ENCODE data around the gene AUTS2. TPM values are rescaled to one million over a fixed set of nuclear protein-coding genes. Genes with fewer than 3 reads are reported as not detected.

Gene AUTS2
- polyA plus RNA-seq, 1 donor from 2014 or later = 8.9 TPM

- Mint-ChIP-seq H3K36me3 (no peaks in the 10 kb centered on the region), H3K9me3 (peaks cover 0 to 4% (median 2%) of the 10 kb centered on the region in 3 donors), H3K4me3 (no peak overlapping the region), H3K27ac (peak overlapping the region in 1 of 3 donors; percentile 47), H3K4me1 (no peaks in the 10 kb centered on the region), H3K27me3 (peaks cover 1% of the 10 kb centered on the region)
Observed at GRCh38 chr7:69710768-69711438, 112.6 kb downstream of the AUTS2 start.

DNA sequence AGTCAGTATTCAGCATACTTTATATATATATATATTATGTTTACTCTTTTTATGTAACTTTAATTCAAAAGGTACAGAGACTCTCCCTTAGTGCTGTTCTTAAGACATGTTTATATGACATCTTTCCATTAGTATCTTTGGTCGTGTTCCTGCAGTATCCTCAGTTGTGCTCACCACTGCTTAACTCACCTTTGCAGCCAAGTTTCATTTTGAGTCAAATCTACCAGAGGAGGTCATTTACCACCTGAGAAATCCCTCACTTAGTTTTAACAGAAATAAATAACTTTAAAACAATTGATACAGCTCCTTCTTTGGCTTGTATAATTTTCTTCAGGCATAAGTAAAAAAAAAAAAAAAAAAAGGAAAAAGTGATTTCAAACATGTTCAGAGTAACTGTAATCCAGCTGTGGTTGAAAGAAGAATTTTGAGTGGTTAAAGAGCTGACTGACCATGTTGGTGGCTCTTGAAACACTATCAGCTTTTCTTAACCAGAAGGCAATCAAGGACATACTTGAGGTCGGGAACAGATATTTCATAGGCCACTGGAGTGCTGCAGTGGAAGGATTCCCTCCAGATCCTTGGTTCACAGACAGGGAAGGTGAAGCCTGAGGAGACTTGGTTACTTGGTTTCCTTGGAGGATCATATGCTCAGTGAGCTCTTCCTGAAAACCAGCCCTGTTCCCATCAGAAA, 116.8 kb downstream of the AUTS2 start:
- H3K27me3 Mint-ChIP-seq = no peaks in the 10 kb centered on the region
- peaks cover 0 to 4% (median 2%) of the 10 kb centered on the region in 3 donors for H3K9me3 Mint-ChIP-seq
- H3K4me3 Mint-ChIP-seq = no peak overlapping the region
- H3K27ac Mint-ChIP-seq = no peak overlapping the region
- no peaks in the 10 kb centered on the region for H3K4me1 Mint-ChIP-seq
- no peaks in the 10 kb centered on the region for H3K36me3 Mint-ChIP-seq

DNA sequence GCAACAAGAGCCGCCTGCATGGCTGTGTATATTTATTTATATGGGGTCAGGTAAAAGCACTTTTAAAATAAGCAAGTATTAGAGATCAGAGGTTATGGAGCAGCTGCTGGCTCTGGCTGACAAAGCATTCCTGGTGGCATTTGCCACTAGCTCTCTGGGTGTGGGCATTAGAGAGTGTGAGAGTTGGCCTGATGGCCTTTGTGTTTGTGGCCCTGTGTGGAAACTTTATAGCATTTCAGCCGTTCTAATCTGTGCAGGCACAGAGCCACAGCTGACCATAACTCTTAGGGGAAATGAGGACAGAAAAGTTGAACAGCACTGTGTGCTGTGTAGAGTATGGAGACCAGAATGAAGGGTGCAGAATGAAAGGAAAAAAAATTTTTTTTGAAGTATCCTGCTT, 118.9 kb downstream of the AUTS2 start:
- no peaks in the 10 kb centered on the region for H3K4me1 Mint-ChIP-seq
- H3K4me3 Mint-ChIP-seq = no peak overlapping the region
- no peak overlapping the region for H3K27ac Mint-ChIP-seq
- peaks cover 0 to 4% (median 2%) of the 10 kb centered on the region in 3 donors for H3K9me3 Mint-ChIP-seq
- H3K36me3 Mint-ChIP-seq = no peaks in the 10 kb centered on the region
- H3K27me3 Mint-ChIP-seq = no peaks in the 10 kb centered on the region

DNA sequence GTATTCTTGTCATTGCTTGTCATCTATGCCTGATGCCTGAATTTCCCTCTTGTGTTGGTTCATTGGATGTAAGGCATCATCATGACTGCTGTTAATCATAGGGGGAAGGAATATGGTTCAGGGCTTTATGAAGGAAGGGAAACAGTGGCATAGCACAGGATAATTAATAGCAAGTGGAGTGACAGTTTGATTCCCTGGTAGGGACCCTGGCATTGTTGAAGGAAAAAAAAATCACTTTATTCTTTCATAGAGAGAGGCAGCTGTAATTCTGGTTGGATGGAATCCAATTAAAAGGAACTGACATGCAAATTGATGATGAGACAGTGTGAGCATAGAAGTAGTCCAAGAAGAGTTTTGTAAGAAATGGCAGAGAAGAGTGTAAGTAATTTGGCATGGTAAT, 121.4 kb downstream of the AUTS2 start:
- H3K27ac Mint-ChIP-seq = no peak overlapping the region
- H3K4me1 Mint-ChIP-seq = no peaks in the 10 kb centered on the region
- no peaks in the 10 kb centered on the region for H3K36me3 Mint-ChIP-seq

GRCh38 chr7:69722843-69723242, 124.6 kb downstream of the AUTS2 start:
- peaks cover 2 to 6% (median 2%) of the 10 kb centered on the region in 3 donors for H3K4me1 Mint-ChIP-seq
- H3K4me3 Mint-ChIP-seq = no peak overlapping the region
- H3K27me3 Mint-ChIP-seq = no peaks in the 10 kb centered on the region
- no peaks in the 10 kb centered on the region for H3K36me3 Mint-ChIP-seq
- no peak overlapping the region for H3K27ac Mint-ChIP-seq
- H3K9me3 Mint-ChIP-seq = peaks cover 0 to 8% (median 2%) of the 10 kb centered on the region in 3 donors

More for the DNA sequence above, 121.4 kb downstream of the AUTS2 start:
- peaks cover 0 to 2% (median 0%) of the 10 kb centered on the region in 3 donors for H3K9me3 Mint-ChIP-seq
- no peak overlapping the region for H3K4me3 Mint-ChIP-seq
- no peaks in the 10 kb centered on the region for H3K27me3 Mint-ChIP-seq

DNA sequence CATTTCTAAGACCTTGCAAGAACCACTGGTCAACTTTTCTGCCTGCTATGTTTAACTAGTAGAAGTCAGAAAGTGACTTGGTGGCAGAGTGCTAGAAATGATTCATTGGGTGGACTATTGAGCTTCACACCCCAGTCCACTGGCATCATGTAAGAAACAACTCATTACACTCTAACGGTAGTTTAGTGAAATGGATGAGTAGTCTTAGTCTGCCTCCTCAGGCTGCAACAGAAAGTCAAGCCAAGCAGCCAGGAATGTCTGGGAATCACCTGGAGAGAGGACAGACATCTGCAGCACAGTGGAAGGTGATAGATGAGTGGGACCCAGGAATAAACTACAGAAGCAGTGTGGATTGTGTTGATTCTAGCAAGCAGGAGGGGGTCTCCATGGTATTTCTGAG, 125.4 kb downstream of the AUTS2 start:
- Mint-ChIP-seq H3K4me3 (no peak overlapping the region), H3K4me1 (peaks cover 3 to 8% (median 5%) of the 10 kb centered on the region in 3 donors), H3K36me3 (no peaks in the 10 kb centered on the region), H3K9me3 (peaks cover 0 to 8% (median 2%) of the 10 kb centered on the region in 3 donors), H3K27me3 (no peaks in the 10 kb centered on the region), H3K27ac (no peak overlapping the region)

GRCh38 chr7:69728304-69728703, 130.0 kb downstream of the AUTS2 start:
- Mint-ChIP-seq H3K27me3 (no peaks in the 10 kb centered on the region), H3K27ac (no peak overlapping the region)

DNA sequence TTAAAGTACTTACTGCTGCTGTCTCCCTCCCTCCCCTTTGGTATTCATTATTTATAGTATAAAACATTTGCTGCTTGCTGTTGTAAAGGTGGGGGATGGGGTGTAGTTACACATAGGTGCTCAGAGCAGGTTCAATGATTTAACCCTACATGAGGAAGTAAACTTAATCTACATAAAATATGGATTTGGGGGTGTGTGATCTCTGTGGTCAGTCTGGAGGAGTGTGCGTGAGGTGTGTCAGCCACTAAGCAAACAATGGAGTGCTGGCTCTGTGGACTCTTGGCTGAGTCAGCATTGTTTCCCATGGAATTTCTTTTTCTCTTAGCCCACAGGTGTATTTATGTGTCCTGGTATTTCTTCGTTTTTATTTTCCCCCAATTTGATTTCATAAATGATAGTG, 133.9 kb downstream of the AUTS2 start:
- H3K4me1 Mint-ChIP-seq = peaks cover 3 to 5% (median 5%) of the 10 kb centered on the region in 3 donors
- H3K27ac Mint-ChIP-seq = no peak overlapping the region
- no peak overlapping the region for H3K4me3 Mint-ChIP-seq
- peaks cover 0 to 1% (median 0%) of the 10 kb centered on the region in 3 donors for H3K9me3 Mint-ChIP-seq
- peaks cover 4% of the 10 kb centered on the region for H3K27me3 Mint-ChIP-seq
- H3K36me3 Mint-ChIP-seq = no peaks in the 10 kb centered on the region

More at GRCh38 chr7:69728304-69728703, 130.0 kb downstream of the AUTS2 start:
- H3K4me1 Mint-ChIP-seq = peaks cover 3 to 8% (median 5%) of the 10 kb centered on the region in 3 donors
- peaks cover 0 to 8% (median 2%) of the 10 kb centered on the region in 3 donors for H3K9me3 Mint-ChIP-seq
- no peak overlapping the region for H3K4me3 Mint-ChIP-seq
- H3K36me3 Mint-ChIP-seq = no peaks in the 10 kb centered on the region

- H3K27me3 Mint-ChIP-seq = peaks cover 7% of the 10 kb centered on the region
- H3K27ac Mint-ChIP-seq = no peak overlapping the region
- peaks cover 0 to 1% (median 0%) of the 10 kb centered on the region in 3 donors for H3K9me3 Mint-ChIP-seq
- no peaks in the 10 kb centered on the region for H3K36me3 Mint-ChIP-seq
- H3K4me1 Mint-ChIP-seq = peaks cover 5 to 18% (median 16%) of the 10 kb centered on the region in 3 donors
- H3K4me3 Mint-ChIP-seq = no peak overlapping the region
Observed at GRCh38 chr7:69735582-69735981, 137.3 kb downstream of the AUTS2 start.

- Mint-ChIP-seq H3K9me3 (peaks cover 0 to 1% (median 0%) of the 10 kb centered on the region in 3 donors), H3K36me3 (no peaks in the 10 kb centered on the region), H3K4me1 (peaks cover 5 to 18% (median 16%) of the 10 kb centered on the region in 3 donors), H3K27ac (no peak overlapping the region), H3K27me3 (peaks cover 7% of the 10 kb centered on the region), H3K4me3 (no peak overlapping the region)
Observed at GRCh38 chr7:69736126-69736810, 138.0 kb downstream of the AUTS2 start.

GRCh38 chr7:69738396-69738951, 140.2 kb downstream of the AUTS2 start:
- no peaks in the 10 kb centered on the region for H3K36me3 Mint-ChIP-seq
- peaks cover 0 to 3% (median 0%) of the 10 kb centered on the region in 3 donors for H3K9me3 Mint-ChIP-seq
- H3K27me3 Mint-ChIP-seq = peaks cover 7% of the 10 kb centered on the region
- peak overlapping the region in 1 of 4 donors; percentile 46 for H3K4me3 Mint-ChIP-seq
- H3K4me1 Mint-ChIP-seq = peaks cover 9 to 18% (median 16%) of the 10 kb centered on the region in 3 donors
- no peak overlapping the region for H3K27ac Mint-ChIP-seq

- no peaks in the 10 kb centered on the region for H3K36me3 Mint-ChIP-seq
- H3K27ac Mint-ChIP-seq = no peak overlapping the region
- H3K4me3 Mint-ChIP-seq = no peak overlapping the region
- H3K27me3 Mint-ChIP-seq = peaks cover 7% of the 10 kb centered on the region
- H3K9me3 Mint-ChIP-seq = peaks cover 0 to 3% (median 0%) of the 10 kb centered on the region in 3 donors
- H3K4me1 Mint-ChIP-seq = peaks cover 9 to 18% (median 16%) of the 10 kb centered on the region in 3 donors
Observed at GRCh38 chr7:69739190-69739589, 140.9 kb downstream of the AUTS2 start.

DNA sequence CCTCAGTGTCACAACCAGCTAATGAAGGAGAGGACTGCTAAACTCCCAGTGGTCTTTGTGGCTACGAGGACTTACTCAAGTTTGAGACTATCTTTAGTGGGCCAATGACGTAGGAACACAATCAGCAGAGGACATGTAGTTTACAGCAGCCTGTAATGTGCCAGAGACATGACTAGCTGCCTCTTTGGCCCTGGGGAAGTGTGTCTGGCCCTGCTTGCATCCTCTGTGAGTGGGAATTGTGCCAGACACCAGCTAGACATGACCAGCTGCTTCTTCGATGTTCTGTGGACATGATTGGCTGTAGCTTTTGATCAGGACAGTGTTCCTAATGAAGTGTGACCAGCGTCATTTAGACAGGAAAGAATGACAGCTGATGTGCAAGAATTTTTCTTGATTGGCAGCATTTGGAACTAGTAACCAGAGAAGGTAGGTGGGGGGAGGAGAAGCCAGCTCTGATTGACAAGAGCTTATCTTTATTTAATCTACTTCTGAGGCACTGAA, 141.7 kb downstream of the AUTS2 start:
- H3K4me1 Mint-ChIP-seq = peaks cover 9 to 18% (median 16%) of the 10 kb centered on the region in 3 donors
- H3K27ac Mint-ChIP-seq = peak overlapping the region in 1 of 3 donors; percentile 80
- H3K9me3 Mint-ChIP-seq = peaks cover 0 to 2% (median 0%) of the 10 kb centered on the region in 3 donors
- H3K36me3 Mint-ChIP-seq = no peaks in the 10 kb centered on the region
- H3K27me3 Mint-ChIP-seq = peaks cover 7% of the 10 kb centered on the region
- H3K4me3 Mint-ChIP-seq = peak overlapping the region in 1 of 4 donors; percentile 66

DNA sequence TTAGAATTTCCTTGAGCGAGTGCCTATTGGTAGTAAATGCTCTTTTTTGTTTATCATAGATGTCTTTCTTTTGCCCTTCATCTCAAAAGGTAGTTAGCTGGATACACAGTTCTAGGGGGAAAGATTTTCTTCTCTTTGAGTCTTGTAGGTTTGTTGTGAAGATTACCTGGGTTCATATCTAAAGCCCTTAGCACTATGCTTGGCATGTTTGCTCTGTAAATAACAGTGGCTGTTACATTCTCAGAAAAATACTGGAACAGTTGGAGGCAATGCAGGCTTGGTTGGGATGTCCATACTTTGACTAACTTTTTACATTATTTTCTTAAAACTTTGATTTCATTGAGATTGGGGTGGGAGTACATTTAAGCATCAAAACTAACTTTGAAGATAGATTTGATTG, 144.0 kb downstream of the AUTS2 start:
- Mint-ChIP-seq H3K36me3 (no peaks in the 10 kb centered on the region), H3K27ac (no peak overlapping the region), H3K4me3 (no peak overlapping the region), H3K4me1 (peaks cover 9 to 18% (median 16%) of the 10 kb centered on the region in 3 donors), H3K27me3 (peaks cover 3% of the 10 kb centered on the region), H3K9me3 (peaks cover 0 to 2% (median 0%) of the 10 kb centered on the region in 3 donors)

All from IgD-negative memory B cell (primary cell).